GM10266 (cell line): Measurements from ENCODE around the gene PRSS2.

ENCODE experiments used
- DNase-seq: peaks from one replicate; pipeline ENCODE4 v3.0.0; 2012; ENCODE audit errors: extremely low spot score
- TF ChIP-seq, protein P1 (sequence below): IDR thresholded peaks from 2 replicates; pipeline ENCODE4 v1.5.1; 2012; ENCODE audit warnings: mild to moderate bottlenecking, low read depth; ENCODE audit not compliant: control insufficient read depth, insufficient read depth; ENCODE audit errors: missing control alignments

The PRSS2 gene

DNA sequence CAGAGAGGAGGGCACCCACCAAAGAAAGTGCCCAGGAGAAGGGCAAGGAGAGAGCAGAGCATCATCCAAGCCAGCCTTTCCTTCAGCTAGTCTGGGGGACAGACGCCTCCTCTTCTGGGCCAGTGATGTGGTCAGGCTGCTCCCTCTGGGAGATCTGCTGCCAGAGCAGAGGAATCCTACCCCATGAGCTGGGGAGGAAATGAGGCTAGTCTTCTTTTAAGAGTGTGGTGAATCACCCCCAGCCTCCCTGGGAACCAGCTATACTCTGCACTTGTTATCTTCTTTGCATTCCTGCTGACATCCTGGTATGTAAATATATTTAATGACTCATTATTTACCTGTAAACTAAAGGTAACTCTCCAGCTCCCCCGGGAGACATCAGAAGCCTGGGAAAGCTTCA, 42.5 kb downstream of the PRSS2 start:
- TF ChIP-seq, protein P1, sequence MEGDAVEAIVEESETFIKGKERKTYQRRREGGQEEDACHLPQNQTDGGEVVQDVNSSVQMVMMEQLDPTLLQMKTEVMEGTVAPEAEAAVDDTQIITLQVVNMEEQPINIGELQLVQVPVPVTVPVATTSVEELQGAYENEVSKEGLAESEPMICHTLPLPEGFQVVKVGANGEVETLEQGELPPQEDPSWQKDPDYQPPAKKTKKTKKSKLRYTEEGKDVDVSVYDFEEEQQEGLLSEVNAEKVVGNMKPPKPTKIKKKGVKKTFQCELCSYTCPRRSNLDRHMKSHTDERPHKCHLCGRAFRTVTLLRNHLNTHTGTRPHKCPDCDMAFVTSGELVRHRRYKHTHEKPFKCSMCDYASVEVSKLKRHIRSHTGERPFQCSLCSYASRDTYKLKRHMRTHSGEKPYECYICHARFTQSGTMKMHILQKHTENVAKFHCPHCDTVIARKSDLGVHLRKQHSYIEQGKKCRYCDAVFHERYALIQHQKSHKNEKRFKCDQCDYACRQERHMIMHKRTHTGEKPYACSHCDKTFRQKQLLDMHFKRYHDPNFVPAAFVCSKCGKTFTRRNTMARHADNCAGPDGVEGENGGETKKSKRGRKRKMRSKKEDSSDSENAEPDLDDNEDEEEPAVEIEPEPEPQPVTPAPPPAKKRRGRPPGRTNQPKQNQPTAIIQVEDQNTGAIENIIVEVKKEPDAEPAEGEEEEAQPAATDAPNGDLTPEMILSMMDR, result no peak
- no peak for DNase-seq

DNA sequence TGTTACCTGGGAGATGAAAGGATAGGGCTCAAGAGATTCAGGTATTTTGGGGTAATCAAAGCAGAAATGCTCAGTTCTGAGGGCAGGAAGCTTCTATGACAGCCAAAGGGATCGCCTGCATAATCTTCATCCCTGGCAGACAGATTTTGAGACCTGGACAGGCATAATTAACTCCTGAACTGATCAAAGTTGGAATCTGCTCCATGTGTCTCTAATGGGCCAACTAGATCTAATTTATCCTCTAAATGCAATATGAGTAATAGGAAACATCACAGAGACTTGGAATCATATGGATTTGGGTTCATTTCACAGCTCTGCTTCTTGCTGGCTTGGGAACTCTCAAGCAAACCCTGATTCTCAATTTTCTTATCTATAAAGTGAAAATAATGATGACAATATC, 42.9 kb downstream of the PRSS2 start:
- TF ChIP-seq, protein P1, result no peak
- no peak for DNase-seq

DNA sequence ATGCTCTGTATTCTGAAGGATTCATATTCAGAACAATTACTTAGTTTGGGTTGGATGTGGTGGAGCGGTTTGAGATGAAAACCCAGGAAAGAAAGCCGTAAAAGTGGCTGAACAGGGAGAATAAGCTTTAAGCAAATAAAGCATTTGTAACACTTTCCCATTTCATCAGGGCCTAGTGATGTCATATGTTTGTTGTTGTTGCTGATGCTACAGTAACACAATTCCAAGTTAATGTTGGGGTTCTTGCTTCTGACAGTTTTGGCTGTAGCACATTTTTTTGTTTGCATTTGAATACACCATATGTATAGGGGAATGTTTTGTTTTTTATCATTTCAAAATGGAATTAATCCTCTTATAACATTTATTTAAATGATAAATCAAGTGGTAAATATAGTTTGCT, 43.7 kb downstream of the PRSS2 start:
- no peak for DNase-seq
- TF ChIP-seq, protein P1, result no peak

DNA sequence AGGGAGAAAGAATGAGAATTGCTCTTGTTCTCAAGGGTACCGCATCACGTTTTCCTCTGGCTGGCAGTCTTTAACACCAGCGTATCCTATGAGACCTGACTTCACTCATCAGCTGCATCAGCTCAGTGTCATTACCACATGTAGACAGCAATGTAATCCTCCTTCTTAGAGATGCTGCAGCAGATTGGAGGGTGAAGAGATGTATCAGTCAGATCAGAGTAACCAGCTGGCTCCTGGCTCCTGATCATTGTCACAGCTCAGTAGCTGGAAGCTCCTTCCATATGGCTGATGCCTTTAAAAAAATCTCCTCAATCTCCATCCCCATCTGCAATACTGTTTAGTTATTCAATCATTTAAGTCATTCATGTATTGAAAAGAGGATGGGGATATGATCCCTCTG, 44.4 kb downstream of the PRSS2 start:
- TF ChIP-seq, protein P1, result no peak
- DNase-seq, result no peak

DNA sequence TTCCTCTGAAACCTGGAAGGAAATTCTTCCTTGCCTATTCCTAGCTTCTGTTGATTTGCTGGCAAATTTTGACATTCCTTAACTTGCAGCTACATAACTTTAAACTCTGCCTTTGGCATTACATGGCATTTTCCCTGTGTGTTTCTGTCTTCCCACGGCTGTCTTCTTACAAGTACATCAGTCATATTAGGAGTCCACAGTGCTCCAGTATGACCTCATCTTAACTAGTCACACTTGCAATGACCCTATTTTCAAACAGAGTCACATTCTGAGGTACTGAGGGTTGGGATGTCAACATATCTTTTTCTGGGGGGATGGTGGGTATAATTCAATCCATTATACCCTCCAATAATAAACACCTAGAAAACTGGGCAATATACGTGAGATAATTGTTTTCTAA, 46.7 kb downstream of the PRSS2 start:
- DNase-seq, result no peak
- TF ChIP-seq, protein P1, result no peak

DNA sequence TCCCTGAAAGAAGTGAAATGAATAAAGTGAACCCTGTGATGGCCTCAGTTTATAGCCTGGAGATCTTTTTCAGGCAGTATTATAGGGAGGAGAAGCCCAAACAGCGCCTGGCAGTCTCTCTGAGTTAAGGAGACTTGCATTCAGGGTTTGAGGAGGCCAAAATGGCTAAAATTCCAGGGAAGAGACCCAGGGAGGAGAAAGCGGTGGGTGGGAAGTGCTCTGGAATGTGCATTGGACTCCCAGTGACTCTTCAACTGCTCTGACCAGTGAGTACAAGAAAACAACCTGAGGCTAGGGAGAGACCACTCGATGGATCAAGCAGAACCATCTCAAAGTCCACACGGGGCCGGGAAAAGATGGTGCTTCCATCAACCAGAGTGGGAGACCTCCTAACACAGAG, 48.8 kb downstream of the PRSS2 start:
- TF ChIP-seq, protein P1, result no peak
- no peak for DNase-seq

DNA sequence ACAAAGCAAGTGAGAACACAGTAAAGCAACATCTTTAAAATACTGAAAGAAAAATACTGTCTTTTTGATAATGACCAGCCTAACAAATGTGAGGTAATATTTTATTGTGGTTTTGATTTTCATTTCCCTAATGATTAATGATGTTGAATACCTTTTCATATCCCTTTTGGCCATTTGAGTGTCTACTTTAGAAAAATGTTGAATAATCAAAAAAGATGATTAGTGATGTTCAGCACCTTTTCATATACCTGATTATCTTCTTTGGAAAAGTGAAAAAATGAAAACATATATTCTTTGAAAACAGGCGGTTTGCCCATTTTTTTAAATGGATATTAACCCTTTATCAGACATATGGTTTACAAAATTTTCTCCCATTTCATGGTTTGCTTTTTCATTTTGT, 51.9 kb downstream of the PRSS2 start:
- DNase-seq, result no peak
- TF ChIP-seq, protein P1, result no peak
